Endothelial cell of umbilical vein (primary cell): ENCODE results near the gene HBG2. TPM values are rescaled to one million over a fixed set of nuclear protein-coding genes. Genes with fewer than 3 reads are reported as not detected.

Experiments
- BruUV-seq: library from RNA; stranded (reverse); fragments of 400-500 nt; replicated peaks from 2 replicates; lab custom pipeline; 2021; lab: Mats Ljungman, UMichigan
- CTCF ChIA-PET: fragments of 300-600, 350-600 bp; sonication (Branson Sonifier 250); formaldehyde crosslinking; loops from one replicate; lab custom pipeline; 2021; ENCODE audit warnings: antibody characterized with exemption, inconsistent platforms; lab: Charles Lee
- POLR2A ChIA-PET: fragments of 300-600, 350-600 bp; sonication (Branson Sonifier 250); formaldehyde crosslinking; loops from one replicate; lab custom pipeline; 2021; ENCODE audit warnings: antibody characterized with exemption, inconsistent platforms; lab: Charles Lee
- DNase-seq: peaks from one replicate; pipeline ENCODE4 v3.0.0-alpha.2; 2011; ENCODE audit warnings: low read depth, low spot score
- FAIRE-seq: peaks from 2 replicates; lab custom pipeline; 2011; peaks lifted over from hg19 to GRCh38; lab: Jason Lieb, UNC
- H2AFZ ChIP-seq: 2 replicates; pipeline ENCODE4 v1.6.0; 2012; ENCODE audit warnings: low read depth, low read length, control low read depth, inconsistent platforms
- H3K27ac ChIP-seq: 2 replicates; pipeline ENCODE4 v1.5.1; 2011; ENCODE audit warnings: low read depth, mild to moderate bottlenecking, control low read depth, low read length, moderate library complexity; ENCODE audit not compliant: insufficient read depth
- H3K27me3 ChIP-seq, 2 experiments: 2 replicates each; pipeline versions ENCODE4 v1.6.0 to v1.6.1; 2011; ENCODE audit warnings: low read length in 2 of 2, mixed read lengths in 1 of 2; ENCODE audit not compliant: control insufficient read depth in 2 of 2, insufficient read depth in 2 of 2
- H3K36me3 ChIP-seq, 2 experiments: 2 replicates in 1 of 2; 3 replicates in 1 of 2; pipeline ENCODE4 v1.5.1; 2011; ENCODE audit warnings: low read length in 2 of 2, mild to moderate bottlenecking in 1 of 2, moderate library complexity in 1 of 2; ENCODE audit not compliant: control insufficient read depth in 2 of 2, insufficient read depth in 2 of 2; ENCODE audit errors: extremely low read depth in 1 of 2
- H3K4me1 ChIP-seq: 3 replicates; pipeline ENCODE4 v1.5.1; 2011; ENCODE audit warnings: mild to moderate bottlenecking, low read length; ENCODE audit not compliant: control insufficient read depth, insufficient read depth; ENCODE audit errors: extremely low read depth
- H3K4me2 ChIP-seq: 2 replicates; pipeline ENCODE4 v1.6.1; 2011; ENCODE audit warnings: low read length, control low read depth, mixed read lengths; ENCODE audit not compliant: insufficient read depth
- H3K4me3 ChIP-seq, 3 experiments: fragments of 200-600 bp in 1 of 3; sonication (generic), shearing (Covaris generic) in 1 of 3; replicated peaks in 1 of 3; 2 replicates each; pipeline ENCODE4 v1.5.1; 2011 to 2016; ENCODE audit warnings: control low read depth in 3 of 3, low read length in 3 of 3, mild to moderate bottlenecking in 2 of 3, inconsistent platforms in 1 of 3, low read depth in 1 of 3, moderate library complexity in 1 of 3; ENCODE audit not compliant: insufficient read depth in 1 of 3
- H3K79me2 ChIP-seq: 2 replicates; pipeline ENCODE4 v1.6.0; 2012; ENCODE audit warnings: low read length, inconsistent platforms; ENCODE audit not compliant: control insufficient read depth, insufficient read depth
- H3K9ac ChIP-seq: replicated peaks from 2 replicates; pipeline ENCODE3; 2011; ENCODE audit warnings: low read length, control low read depth; ENCODE audit not compliant: insufficient read depth; ENCODE audit errors: extremely low read depth
- H3K9me1 ChIP-seq: replicated peaks from 3 replicates; pipeline ENCODE4 v1.6.0; 2011; ENCODE audit warnings: mild to moderate bottlenecking, low read length; ENCODE audit not compliant: control insufficient read depth, insufficient read depth; ENCODE audit errors: extremely low read depth
- H3K9me3 ChIP-seq: replicated peaks from 2 replicates; pipeline ENCODE4 v1.5.1; 2012; ENCODE audit warnings: low read length, inconsistent platforms; ENCODE audit not compliant: control insufficient read depth, insufficient read depth
- H4K20me1 ChIP-seq: replicated peaks from 2 replicates; pipeline ENCODE3; 2011; ENCODE audit warnings: mild to moderate bottlenecking, low read length; ENCODE audit not compliant: control insufficient read depth, insufficient read depth; ENCODE audit errors: extremely low read depth
- CTCF ChIP-seq, 2 donors: IDR thresholded peaks; 1 replicate in 1 of 2; 2 replicates in 1 of 2; pipeline ENCODE4 v1.5.1; 2011; ENCODE audit warnings: low read length in 2 of 2, mild to moderate bottlenecking in 2 of 2, moderate library complexity in 2 of 2, control low read depth in 1 of 2, inconsistent platforms in 1 of 2, low read depth in 1 of 2; ENCODE audit not compliant: insufficient read depth in 1 of 2; ENCODE audit errors: extremely low read depth in 1 of 2
- EZH2 ChIP-seq: IDR thresholded peaks from 2 replicates; pipeline ENCODE4 v1.6.1; 2012; ENCODE audit warnings: borderline replicate concordance, low read depth, mild to moderate bottlenecking, moderate library complexity, low read length, inconsistent platforms; ENCODE audit not compliant: severe bottlenecking
- MAX ChIP-seq: IDR thresholded peaks from 2 replicates; pipeline ENCODE4 v1.6.1; 2011; ENCODE audit not compliant: insufficient read depth, insufficient read length
- MYC ChIP-seq: IDR thresholded peaks from one replicate; pipeline ENCODE4 v1.6.1; 2011; ENCODE audit warnings: mild to moderate bottlenecking, low read depth, low read length
- POLR2AphosphoS5 ChIP-seq: IDR thresholded peaks from 2 replicates; pipeline ENCODE4 v1.6.1; 2012; ENCODE audit warnings: low read depth, mild to moderate bottlenecking, control low read depth, low read length, moderate library complexity; ENCODE audit not compliant: insufficient read depth
- dilution Hi-C: fragments of 300-500 bp; cut with MboI; formaldehyde crosslinking; loops from one replicate; pipeline ENCODE4 v1.15.0; 2019; ENCODE audit warnings: low sequenced_read_pairs; ENCODE audit not compliant: extremely low pct_ligation_motif_present
- intact Hi-C: fragments of 100-400 bp; cut with micrococcal nuclease; formaldehyde crosslinking; loops from one replicate; pipeline ENCODE4 v1.10.0; 2022
- polyA plus RNA-seq, 4 experiments: library from polyadenylated mRNA; depleted of rRNA in 3 of 4; stranded (reverse) in 3 of 4; unstranded in 1 of 4; fragments of >200 nt; gene quantifications; 2 replicates each; pipeline versions ENCODE4 v1.2.1 to v1.2.3, GENCODE V29; 2011 to 2012; ENCODE audit warnings: missing spikeins in 1 of 4
- total RNA-seq: library from RNA; stranded (reverse); gene quantifications from 2 replicates; pipeline ENCODE4 v1.2.3, GENCODE V29; 2021

The HBG2 gene
- total and polyA plus RNA-seq, 2 donors (not counting 3 experiments of a cell fraction or from before 2014, with no cell fraction given) = 1.2 TPM; not detected in 1

GRCh38 chr11:5269715-5270147 lies 15.2 kb upstream of the HBG2 start, which contains the start of gene HBE1:
TSS of gene HBE1 (minus strand) at chr11:5269945. CDS start at chr11:5269890, 55 bp downstream.
- Histone ChIP-seq H3K9me3 (no peaks in the 10 kb centered on the region), H3K27me3 (no peaks in the 10 kb centered on the region), H3K79me2 (no peaks in the 10 kb centered on the region), H4K20me1 (no peaks in the 10 kb centered on the region), H3K36me3 (no peaks in the 10 kb centered on the region), H3K4me3 (no peak within 1 kb of the TSS), H3K4me1 (no peaks in the 10 kb centered on the region), H3K4me2 (no peak within 1 kb of the TSS), H2AFZ (no peak within 1 kb of the TSS), H3K9me1 (no peaks in the 10 kb centered on the region), H3K27ac (no peak within 1 kb of the TSS), H3K9ac (no peak within 1 kb of the TSS)
- POLR2A ChIA-PET = no interaction called here
- CTCF ChIA-PET = interaction anchor here (1.6 kb wide), 1 partner anchor 10 kb away, joined by 4 read pairs; no protein-coding TSS in a partner anchor
- dilution Hi-C loops = no loop called here
- no peak for FAIRE-seq
- BruUV-seq = no TSS peak
- intact Hi-C loops = no loop called here
- no peak for DNase-seq
- TF ChIP-seq MYC = no peak
- TF ChIP-seq MAX = no peak
- TF ChIP-seq EZH2 = no peak
- no peak for TF ChIP-seq POLR2AphosphoS5
- TF ChIP-seq CTCF (IDR thresholded peaks at IDR 0.05; ENCODE audit: extremely low read depth in 1 of 2, insufficient read depth in 1 of 2, low read depth in 1 of 2, low read length in 2 of 2) = no peak
